Activated CD8-positive, alpha-beta memory T cell treated with anti-CD3 and anti-CD28 coated beads for 1 hour (primary cell): ENCODE results near the gene SNRNP27.
"Not testable (repeated sequence)": the region's sequence is repeated elsewhere in the genome, so short reads cannot be mapped to it uniquely, and the experiment has no call there.

Experiments used
- DNase-seq, 2 donors: peaks; one replicate each; pipeline ENCODE4 v3.0.0-alpha.2; 2020; ENCODE audit warnings: low read depth in 1 of 2; ENCODE audit errors: extremely low read depth in 1 of 2

Gene SNRNP27

DNA sequence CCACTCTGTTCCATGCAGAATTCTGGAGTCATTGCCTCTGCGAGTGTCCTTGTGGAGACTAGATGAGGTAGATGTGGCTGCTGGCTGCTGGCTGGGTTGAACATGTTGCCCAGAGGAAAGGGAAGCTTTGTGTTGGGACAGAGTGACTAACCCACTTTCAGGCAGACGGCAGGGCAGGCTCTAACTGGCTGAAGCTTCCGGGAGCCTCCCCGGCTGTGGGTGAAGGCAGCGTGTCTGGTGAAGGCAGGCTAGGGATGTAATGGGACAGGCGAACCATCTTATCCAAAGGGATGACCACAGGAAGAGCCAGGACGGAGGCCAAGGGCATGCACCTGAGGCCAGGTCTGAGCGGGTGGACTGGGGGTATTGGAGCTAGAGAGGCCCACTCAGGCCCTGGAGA is 51.7 kb downstream of the SNRNP27 start:
- DNase-seq, result no peak

- DNase-seq, result no peak
Observed at GRCh38 chr2:69945941-69946340, 52.2 kb downstream of the SNRNP27 start.

GRCh38 chr2:69946351-69947324 is 52.9 kb downstream of the SNRNP27 start:
- DNase-seq, result peak in 1 of 2 donors; percentile 31

DNA sequence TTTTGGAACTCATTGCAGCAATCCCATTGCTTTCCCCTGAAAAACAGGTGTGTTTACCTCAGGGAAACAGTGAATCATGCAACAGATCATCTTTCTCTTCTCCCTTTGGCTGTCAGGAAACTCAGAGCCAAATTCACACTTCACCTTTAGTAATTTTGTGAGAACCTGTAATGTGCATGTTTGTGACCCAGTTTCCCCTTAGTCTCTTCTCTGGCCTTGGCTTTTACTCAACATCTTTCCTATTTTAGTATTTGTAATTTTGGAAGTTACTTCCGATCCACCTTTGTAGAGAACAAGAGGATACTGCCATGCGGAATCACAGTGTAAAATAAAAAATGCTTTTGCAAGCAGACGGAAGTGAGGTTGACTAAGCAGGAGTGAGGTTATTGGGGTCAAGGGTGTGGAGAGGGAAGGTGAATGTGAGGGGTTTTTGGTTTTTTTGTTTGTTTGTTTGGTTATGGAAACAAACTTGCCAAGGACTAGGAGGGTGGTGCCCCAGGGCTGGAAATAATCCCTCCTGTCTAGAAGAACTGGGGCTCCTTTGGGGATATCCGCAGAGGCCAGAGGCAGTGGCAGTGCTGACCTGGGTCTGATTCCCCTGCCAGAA is 53.7 kb downstream of the SNRNP27 start:
- no peak for DNase-seq

DNA sequence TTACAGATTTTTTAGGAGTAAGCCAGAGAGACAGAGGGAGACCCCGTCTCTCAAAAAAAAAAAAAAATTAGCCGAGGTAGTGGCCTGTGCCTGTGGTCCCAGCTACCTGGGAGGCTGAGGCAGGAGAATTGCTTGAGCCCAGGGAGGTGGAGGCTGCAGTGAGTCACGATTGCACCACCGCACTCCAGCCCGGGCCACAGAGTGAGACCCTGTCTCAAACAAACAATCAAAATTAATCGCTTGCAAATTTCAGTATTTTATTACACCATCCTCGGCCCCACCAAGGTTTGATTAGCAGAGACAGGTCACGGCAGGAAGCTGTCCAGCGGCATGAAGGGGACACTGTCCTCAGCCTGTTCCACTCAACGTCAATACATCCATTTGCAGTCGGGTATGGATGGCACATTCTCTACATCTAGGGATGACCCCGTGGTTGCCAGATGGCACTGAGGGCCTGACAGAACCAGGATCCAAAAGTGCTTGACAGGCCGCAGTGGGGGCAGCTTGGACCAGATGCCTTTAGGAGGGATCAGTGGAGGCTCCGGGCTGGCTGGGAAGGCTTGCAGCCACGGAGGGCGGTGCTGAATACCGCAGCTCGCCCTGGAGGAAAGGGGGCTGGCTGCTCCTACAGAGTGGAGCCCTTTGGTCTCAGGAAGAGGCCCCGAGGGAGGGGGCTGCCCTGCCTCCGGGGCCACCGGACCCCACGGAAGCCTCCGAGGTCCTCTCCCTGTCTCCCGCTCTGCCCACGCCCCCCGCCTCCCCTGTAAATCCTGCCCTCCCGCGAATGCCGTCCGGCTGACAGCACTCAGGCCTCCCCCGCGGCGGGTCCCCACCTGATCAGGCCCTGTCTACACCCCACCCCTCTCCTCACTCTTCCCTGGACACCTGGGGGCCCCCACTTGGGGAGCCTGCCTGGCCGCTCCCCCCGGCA is 54.5 kb downstream of the SNRNP27 start:
- no peak for DNase-seq

- DNase-seq, result no peak
Observed at GRCh38 chr2:69948963-69949645, 55.3 kb downstream of the SNRNP27 start.

GRCh38 chr2:69950241-69950640 is 56.5 kb downstream of the SNRNP27 start:
- no peak for DNase-seq

DNA sequence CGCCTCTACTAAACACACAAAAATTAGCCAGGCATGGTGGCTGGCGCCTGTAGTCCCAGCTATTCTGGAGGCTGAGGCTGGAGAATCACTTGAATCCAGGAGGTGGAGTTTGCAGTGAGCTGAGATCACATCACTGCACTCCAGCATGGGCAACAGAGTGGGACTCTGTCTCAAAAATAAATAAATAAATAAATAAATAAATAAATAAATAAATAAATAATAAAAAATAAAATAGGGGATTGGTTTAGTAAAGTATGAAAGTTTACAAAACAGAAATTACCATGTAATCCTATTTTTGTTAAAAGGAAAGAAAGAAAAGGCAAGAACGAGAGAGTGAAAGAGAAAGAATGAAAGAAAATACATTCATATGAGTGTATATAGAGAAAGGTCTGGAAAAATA is 56.9 kb downstream of the SNRNP27 start:
- DNase-seq, result not testable (repeated sequence)

DNA sequence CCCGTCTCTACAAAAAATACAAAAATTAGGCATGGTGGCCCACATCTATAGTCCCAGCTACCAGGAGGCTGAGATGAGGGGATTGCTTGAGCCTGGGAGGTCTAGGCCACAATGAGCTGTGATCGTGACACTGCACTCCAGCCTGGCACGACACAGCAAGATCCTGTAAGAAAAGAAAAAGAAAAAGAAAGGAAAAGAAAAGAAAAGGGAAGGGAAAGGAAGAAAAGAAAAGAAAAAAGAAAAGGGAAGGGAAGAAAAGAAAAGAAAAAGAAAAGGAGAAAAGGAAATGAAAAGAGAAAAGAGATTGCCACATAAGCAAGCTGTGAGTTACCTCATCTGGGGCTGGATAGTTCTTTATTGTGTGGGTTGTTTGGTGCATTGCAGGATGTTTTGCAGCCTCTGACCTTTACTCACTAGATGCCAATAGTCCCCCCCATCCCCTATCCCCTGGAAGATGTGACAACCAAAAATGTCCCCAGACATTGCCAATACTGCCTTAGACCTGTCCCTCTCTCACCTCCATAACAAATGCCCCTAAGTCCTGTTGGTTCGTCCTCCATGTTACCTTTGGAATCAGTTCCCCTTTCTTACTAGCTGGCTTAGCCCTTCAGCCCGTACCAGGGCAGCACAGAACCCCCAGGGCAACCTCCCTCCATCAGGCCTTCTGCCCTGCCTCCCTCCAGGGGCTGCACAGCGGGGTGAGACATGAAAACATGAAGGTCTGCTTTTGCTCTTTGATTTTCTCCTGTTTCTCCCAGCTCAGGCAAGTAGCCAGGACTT is 58.8 kb downstream of the SNRNP27 start:
- DNase-seq, result no peak

- DNase-seq, result no peak
Observed at GRCh38 chr2:69954084-69954483, 60.3 kb downstream of the SNRNP27 start.
